Stimulated activated CD8-positive, alpha-beta memory T cell treated with anti-CD3 and anti-CD28 coated beads, Interleukin-7, amount 100 ng/mL, for 24 hours (primary cell): ENCODE results near the gene SYNDIG1L.

ENCODE experiments used
- DNase-seq: peaks from one replicate; pipeline ENCODE4 v3.0.0-alpha.2; 2020; ENCODE audit warnings: low read depth

The SYNDIG1L gene

DNA sequence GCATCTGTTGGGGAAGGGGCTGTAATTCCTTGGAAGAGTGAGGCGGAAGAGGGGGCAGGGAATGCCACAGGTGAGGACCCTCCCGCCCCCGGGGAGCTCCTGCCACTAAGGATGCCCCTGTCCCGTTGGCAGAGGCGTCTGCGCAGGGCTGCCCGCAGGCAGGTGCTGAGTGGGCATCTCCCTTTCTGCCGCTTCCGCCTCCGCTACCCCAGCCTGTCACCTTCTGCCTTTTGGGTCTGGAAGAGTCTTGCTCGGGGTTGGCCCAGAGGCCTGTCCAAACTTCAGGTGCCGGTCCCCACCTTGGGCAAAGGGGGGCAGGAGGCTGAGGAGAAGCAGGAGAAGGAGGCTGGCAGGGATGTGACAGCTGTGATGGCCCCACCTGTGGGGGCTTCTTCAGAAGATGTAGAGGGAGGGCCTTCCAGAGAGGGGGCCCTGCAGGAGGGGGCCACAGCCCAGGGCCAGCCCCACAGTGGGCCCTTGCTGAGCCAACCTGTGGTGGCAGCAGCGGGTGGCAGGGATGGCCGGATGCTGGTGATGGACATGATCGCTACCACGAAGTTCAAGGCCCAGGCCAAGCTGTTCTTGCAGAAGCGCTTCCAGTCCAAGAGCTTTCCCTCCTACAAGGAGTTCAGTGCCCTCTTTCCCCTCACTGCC is 67.7 kb downstream of the SYNDIG1L start:
- no peak for DNase-seq

DNA sequence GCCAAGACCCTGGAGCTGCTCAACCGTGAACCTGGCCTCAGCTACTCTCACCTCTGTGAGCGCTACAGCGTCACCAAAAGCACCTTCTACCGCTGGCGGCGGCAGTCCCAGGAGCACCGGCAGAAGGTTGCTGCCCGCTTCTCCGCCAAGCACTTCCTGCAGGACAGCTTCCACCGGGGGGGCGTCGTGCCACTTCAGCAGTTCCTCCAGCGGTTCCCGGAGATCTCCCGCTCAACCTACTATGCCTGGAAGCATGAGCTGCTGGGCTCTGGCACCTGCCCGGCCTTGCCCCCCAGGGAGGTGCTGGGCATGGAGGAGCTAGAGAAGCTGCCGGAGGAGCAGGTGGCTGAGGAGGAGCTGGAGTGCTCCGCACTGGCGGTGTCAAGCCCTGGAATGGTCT is 68.4 kb downstream of the SYNDIG1L start:
- no peak for DNase-seq

DNA sequence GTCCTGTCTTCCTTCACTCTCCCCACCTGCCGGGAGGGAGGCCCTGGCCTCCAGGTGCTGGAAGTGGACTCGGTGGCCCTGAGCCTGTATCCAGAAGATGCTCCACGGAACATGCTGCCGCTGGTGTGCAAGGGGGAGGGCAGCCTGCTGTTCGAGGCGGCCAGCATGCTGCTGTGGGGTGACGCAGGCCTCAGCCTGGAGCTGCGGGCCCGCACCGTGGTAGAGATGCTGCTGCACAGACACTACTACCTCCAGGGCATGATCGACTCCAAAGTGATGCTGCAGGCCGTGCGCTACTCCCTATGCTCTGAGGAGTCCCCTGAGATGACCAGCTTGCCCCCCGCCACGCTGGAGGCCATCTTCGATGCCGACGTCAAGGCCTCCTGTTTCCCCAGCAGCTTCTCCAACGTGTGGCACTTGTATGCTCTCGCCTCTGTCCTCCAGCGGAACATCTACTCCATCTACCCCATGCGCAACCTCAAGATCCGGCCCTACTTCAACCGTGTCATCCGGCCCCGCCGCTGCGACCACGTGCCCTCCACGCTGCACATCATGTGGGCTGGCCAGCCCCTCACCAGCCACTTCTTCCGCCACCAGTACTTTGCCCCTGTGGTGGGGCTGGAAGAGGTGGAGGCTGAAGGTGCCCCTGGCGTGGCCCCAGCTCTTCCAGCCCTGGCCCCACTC is 69.0 kb downstream of the SYNDIG1L start:
- no peak for DNase-seq
